ENCODE measurements around the gene SPIN2A. TPM values are rescaled to one million over a fixed set of nuclear protein-coding genes. Genes with fewer than 3 reads are reported as not detected.

SPIN2A gene
- total and polyA plus RNA-seq, 2 of the 8 experiments (the other 6 are each of a cell fraction or from before 2014, with no cell fraction given) = 3.2 to 4.2 TPM

DNA sequence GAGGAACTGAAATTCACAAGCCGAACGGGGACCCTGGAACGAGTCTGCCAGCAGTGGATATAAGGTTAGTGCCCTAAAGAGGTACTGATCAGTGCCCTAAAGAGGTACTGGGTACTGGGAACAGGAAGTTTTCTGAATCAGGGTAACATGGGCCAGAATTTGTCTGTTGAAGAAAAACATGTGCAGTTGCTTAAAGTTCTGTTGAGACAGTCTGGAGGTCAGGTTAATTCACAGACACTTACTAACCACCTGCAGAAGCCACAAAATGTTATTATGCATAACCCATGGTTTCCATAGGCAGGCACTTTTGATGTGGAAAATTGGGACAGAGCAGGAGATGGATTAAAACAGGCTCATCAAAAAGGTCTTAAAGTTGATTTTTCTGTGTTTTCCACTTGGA lies 33.7 kb downstream of the SPIN2A start:
- no peak overlapping the region for H2BK15ac ChIP-seq (ENCODE audit: low read length)
- TF ChIP-seq PHF8 (conservative IDR thresholded peaks at IDR 0.05; ENCODE audit: low read depth, low read length) (no peak), ATF3 (IDR thresholded peaks at IDR 0.05; ENCODE audit: insufficient read depth, low read depth, low read length) (no peak), YY1 (IDR thresholded peaks at IDR 0.05; ENCODE audit: low read depth, low read length) (no peak), BRCA1 (IDR thresholded peaks at IDR 0.05; ENCODE audit: low read depth, low read length) (no peak), EP300 (IDR thresholded peaks at IDR 0.05; ENCODE audit: borderline replicate concordance in 1 of 2, low read depth in 2 of 2, low read length in 2 of 2) (no peak), TAF7 (optimal IDR thresholded peaks at IDR 0.05; ENCODE audit: borderline replicate concordance, low read depth, low read length) (no peak), CBX8 (IDR thresholded peaks at IDR 0.05; ENCODE audit: borderline replicate concordance, low read depth, low read length) (no peak), TCF12 (IDR thresholded peaks at IDR 0.05; ENCODE audit: low read depth, low read length) (no peak), CREB1 (IDR thresholded peaks at IDR 0.05) (no peak), SIX5 (IDR thresholded peaks at IDR 0.05; ENCODE audit: low read depth, low read length) (no peak), CBX5 (IDR thresholded peaks at IDR 0.05; ENCODE audit: low read depth, low read length) (no peak)
- no peak overlapping the region for H3K4me2 ChIP-seq (ENCODE audit: insufficient read depth in 1 of 2, low read depth in 2 of 2, low read length in 2 of 2)
- no peak overlapping the region for H4K8ac ChIP-seq (ENCODE audit: extremely low read depth, insufficient read depth, low read length)
- no peak overlapping the region for H2BK120ac ChIP-seq (replicated peaks; ENCODE audit: low read depth, low read length)
- H3K14ac ChIP-seq (ENCODE audit: insufficient read length) = no peak overlapping the region
- H3K4me1 ChIP-seq (replicated peaks in 1 of 4; ENCODE audit: control insufficient read depth in 3 of 4, insufficient read depth in 4 of 4, low read length in 3 of 4) = 0 out of 7 replicates have a peak, but pooled peaks cover 0 to 2% (median 0%) of the 10 kb centered on the region in 4 experiments
- FAIRE-seq (no peak), DNase-seq (ENCODE audit: low read depth in 1 of 2, low spot score in 2 of 2) (no peak)
- no peak overlapping the region for H2BK5ac ChIP-seq (ENCODE audit: low read depth, low read length)
- no peaks in the 10 kb centered on the region for H3K9me3 ChIP-seq (ENCODE audit: insufficient read depth in 2 of 2, low read depth in 1 of 2, low read length in 1 of 2)
- no peak overlapping the region for H4K91ac ChIP-seq (replicated peaks; ENCODE audit: insufficient read length, low read length)
- H3K79me1 ChIP-seq (ENCODE audit: low read depth, low read length) = no peaks in the 10 kb centered on the region
- no peak overlapping the region for H2AFZ ChIP-seq (ENCODE audit: low read length)
- H2AK5ac ChIP-seq (ENCODE audit: low read depth, low read length) = no peak overlapping the region
- no peak overlapping the region for H3K9ac ChIP-seq (replicated peaks in 1 of 4; ENCODE audit: extremely low read depth in 1 of 4, low read depth in 3 of 4, low read length in 3 of 4)
- no peak overlapping the region for H3K4me3 ChIP-seq (ENCODE audit: extremely low read depth in 1 of 4, insufficient read depth in 2 of 4, low read depth in 3 of 4, low read length in 4 of 4)
- no peak overlapping the region for H3K23ac ChIP-seq (ENCODE audit: insufficient read length)
- no peaks in the 10 kb centered on the region for H3K27me3 ChIP-seq (replicated peaks in 1 of 4; ENCODE audit: control insufficient read depth in 3 of 4, extremely low read depth in 1 of 4, insufficient read depth in 3 of 4, low read length in 3 of 4)
- no peaks in the 10 kb centered on the region for H4K20me1 ChIP-seq (replicated peaks in 1 of 2; ENCODE audit: control insufficient read depth in 1 of 2, insufficient read depth in 2 of 2, low read length in 2 of 2)
- H3K4ac ChIP-seq (replicated peaks; ENCODE audit: insufficient read length, low read depth, low read length) = no peak overlapping the region
- ChIA-PET POLR2A (ENCODE audit: partially characterized antibody) (interaction anchor here (1.3 kb wide), 1 partner anchor 18 kb away, joined by 3 read pairs; the partner anchor contains the start of gene SPIN2B), CTCF (ENCODE audit: partially characterized antibody) (no interaction called here)
- WGBS, 2 experiments (ENCODE audit: extremely low coverage in 1 of 2, insufficient coverage in 1 of 2, insufficient read length in 1 of 2, insufficient replicate concordance in 2 of 2, low coverage in 1 of 2, low lambda C conversion rate in 2 of 2, missing lambda C conversion rate in 1 of 2) = no CpG with 5 or more reads among the region's 3 CpGs
- no peak overlapping the region for H3K27ac ChIP-seq (ENCODE audit: low read depth, low read length)
- no peak overlapping the region for H3K56ac ChIP-seq (replicated peaks; ENCODE audit: insufficient read length, low read depth, low read length)
- H3K23me2 ChIP-seq (ENCODE audit: low read depth, low read length) = no peaks in the 10 kb centered on the region
- no peak overlapping the region for H2BK12ac ChIP-seq (ENCODE audit: low read depth, low read length)
- no peak overlapping the region for H4K5ac ChIP-seq (ENCODE audit: insufficient read length, low read depth, low read length)
- no peaks in the 10 kb centered on the region for H3K79me2 ChIP-seq (ENCODE audit: control insufficient read depth in 1 of 2, insufficient read depth in 2 of 2, low read length in 2 of 2)
- H3K36me3 ChIP-seq (ENCODE audit: control insufficient read depth in 2 of 4, insufficient read depth in 4 of 4, low read length in 3 of 4) = peaks cover 0 to 3% (median 0%) of the 10 kb centered on the region in 4 experiments; a peak in 2 of 8 replicates
- H3K18ac ChIP-seq (ENCODE audit: extremely low read depth, low read length) = no peak overlapping the region
- no peak overlapping the region for H2BK20ac ChIP-seq (ENCODE audit: low read length)

Measured in H1 (cell line).